Measurements from ENCODE around the gene LRRC25. TPM values are rescaled to one million over a fixed set of nuclear protein-coding genes. Genes with fewer than 3 reads are reported as not detected.

Gene LRRC25
- total RNA-seq, 1 experiment from 2014 or later: not detected

DNA sequence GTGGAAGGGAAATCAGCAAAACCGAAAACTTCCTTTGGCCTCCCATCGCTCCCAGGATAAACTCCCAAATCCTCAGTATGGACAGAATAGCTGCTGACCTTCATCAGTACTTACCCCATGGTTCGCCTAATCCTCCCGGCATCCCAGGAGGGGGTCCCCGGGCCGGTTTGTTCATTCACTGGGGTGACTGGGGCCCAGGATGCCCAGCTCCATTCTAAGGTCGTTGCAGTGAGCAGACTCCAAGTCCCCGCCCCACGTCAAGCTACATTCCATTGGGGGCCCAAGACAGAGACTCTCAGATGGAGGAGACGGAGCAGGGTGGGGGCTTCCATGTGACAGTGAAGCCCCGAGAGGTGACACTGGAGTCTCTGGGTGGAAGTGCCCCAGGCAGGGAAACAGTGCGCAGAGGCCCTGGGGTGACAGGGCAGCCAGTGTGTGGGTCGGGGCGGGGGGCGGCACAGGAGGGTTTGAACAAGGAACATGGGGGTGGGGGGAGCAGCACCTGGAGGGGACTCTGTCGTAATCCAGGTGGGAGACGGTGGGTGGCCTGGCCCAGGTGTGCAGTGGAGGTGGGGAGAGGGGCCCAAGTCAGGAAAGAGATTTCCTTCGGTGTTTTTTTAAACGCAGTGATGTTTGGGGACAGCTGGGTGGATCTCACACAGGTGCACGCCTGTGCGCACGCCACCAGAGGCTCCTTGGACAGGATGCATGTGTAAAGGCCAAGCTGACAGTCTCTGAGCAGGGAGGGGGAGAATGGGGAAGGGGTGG is 26.9 kb upstream of the LRRC25 start:
- Mint-ChIP-seq H3K9me3 (ENCODE audit: unreplicated experiment) (no peaks in the 10 kb centered on the region), H3K4me3 (ENCODE audit: unreplicated experiment) (no peak overlapping the region), H3K27me3 (ENCODE audit: insufficient read depth, unreplicated experiment) (no peaks in the 10 kb centered on the region), H3K36me3 (ENCODE audit: insufficient read depth, unreplicated experiment) (peaks cover 7% of the 10 kb centered on the region), H3K27ac (ENCODE audit: low read depth, unreplicated experiment) (no peak overlapping the region), H3K4me1 (ENCODE audit: insufficient read depth, unreplicated experiment) (peaks cover 26% of the 10 kb centered on the region)
- DNase-seq (ENCODE audit: unreplicated experiment): no peak
- intact Hi-C loops (cut with micrococcal nuclease): no loop called here
- TF ChIP-seq CTCF (IDR thresholded peaks at IDR 0.05; ENCODE audit: unreplicated experiment): no peak
- BruUV-seq (replicated peaks): no TSS peak
- CTCF ChIA-PET: interaction anchor here (0.8 to 1.7 kb wide), 2 partner anchors 13 to 22 kb away, joined by 4 to 8 read pairs; no protein-coding TSS in a partner anchor
- POLR2A ChIA-PET: no interaction called here

GRCh38 chr19:18423258-18424020 is 26.0 kb upstream of the LRRC25 start:
- ChIA-PET POLR2A (no interaction called here), CTCF (interaction anchor here (0.8 to 1.7 kb wide), 2 partner anchors 12 to 23 kb away, joined by 4 to 8 read pairs; no protein-coding TSS in a partner anchor)
- Mint-ChIP-seq H3K4me1 (ENCODE audit: insufficient read depth, unreplicated experiment) (peaks cover 31% of the 10 kb centered on the region), H3K27ac (ENCODE audit: low read depth, unreplicated experiment) (no peak overlapping the region), H3K27me3 (ENCODE audit: insufficient read depth, unreplicated experiment) (no peaks in the 10 kb centered on the region), H3K4me3 (ENCODE audit: unreplicated experiment) (no peak overlapping the region), H3K9me3 (ENCODE audit: unreplicated experiment) (no peaks in the 10 kb centered on the region), H3K36me3 (ENCODE audit: insufficient read depth, unreplicated experiment) (peaks cover 7% of the 10 kb centered on the region)
- TF ChIP-seq CTCF (IDR thresholded peaks at IDR 0.05; ENCODE audit: unreplicated experiment): no peak
- intact Hi-C loops (cut with micrococcal nuclease): no loop called here
- DNase-seq (ENCODE audit: unreplicated experiment): no peak
- BruUV-seq (replicated peaks): no TSS peak

DNA sequence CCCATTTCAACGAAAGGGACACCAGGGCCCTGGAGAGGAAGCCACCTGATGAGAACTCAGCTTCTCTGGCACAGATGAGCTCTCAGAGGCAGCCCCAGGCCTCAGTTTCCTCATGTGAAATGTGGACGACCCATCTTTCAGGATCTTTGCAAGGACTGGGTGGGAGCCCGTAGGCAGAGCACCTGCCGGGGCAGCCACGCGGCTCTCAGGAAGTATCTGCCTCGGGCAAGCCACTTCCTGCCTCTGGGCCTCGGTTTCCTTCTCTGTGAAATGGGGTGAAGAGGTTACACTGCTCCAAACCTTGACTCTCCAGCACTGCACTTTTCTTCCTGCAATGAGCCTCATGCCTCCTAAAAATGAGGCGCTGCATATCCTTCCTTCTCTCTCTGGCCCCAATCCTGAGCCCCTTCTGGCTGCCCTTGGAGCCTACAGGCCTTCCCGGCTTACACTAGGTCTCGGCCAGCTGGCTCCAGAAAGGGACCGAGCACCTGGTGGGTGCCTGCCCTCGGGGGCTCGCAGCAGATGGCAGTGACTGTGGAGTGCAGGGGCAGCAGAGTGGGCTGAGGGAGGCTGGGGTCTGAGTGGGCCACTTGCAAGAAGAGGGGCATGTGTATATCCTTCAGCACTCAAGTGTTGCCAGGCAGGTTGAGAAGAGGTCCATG is 25.2 kb upstream of the LRRC25 start:
- Mint-ChIP-seq H3K27me3 (ENCODE audit: insufficient read depth, unreplicated experiment) (no peaks in the 10 kb centered on the region), H3K4me3 (ENCODE audit: unreplicated experiment) (no peak overlapping the region), H3K4me1 (ENCODE audit: insufficient read depth, unreplicated experiment) (peaks cover 36% of the 10 kb centered on the region), H3K9me3 (ENCODE audit: unreplicated experiment) (no peaks in the 10 kb centered on the region), H3K27ac (ENCODE audit: low read depth, unreplicated experiment) (no peak overlapping the region), H3K36me3 (ENCODE audit: insufficient read depth, unreplicated experiment) (peaks cover 7% of the 10 kb centered on the region)
- ChIA-PET CTCF (interaction anchor here (1.0 to 1.7 kb wide), 2 partner anchors 11 to 83 kb away, joined by 3 to 8 read pairs; no protein-coding TSS in a partner anchor), POLR2A (no interaction called here)
- intact Hi-C loops (cut with micrococcal nuclease): no loop called here
- no peak for TF ChIP-seq CTCF (IDR thresholded peaks at IDR 0.05; ENCODE audit: unreplicated experiment)
- BruUV-seq (replicated peaks): no TSS peak
- no peak for DNase-seq (ENCODE audit: unreplicated experiment)
